ENCODE results near the gene SLC25A26.
"Not testable (repeated sequence)": the region's sequence is repeated elsewhere in the genome, so short reads cannot be mapped to it uniquely, and the experiment has no call there.

The SLC25A26 gene

DNA sequence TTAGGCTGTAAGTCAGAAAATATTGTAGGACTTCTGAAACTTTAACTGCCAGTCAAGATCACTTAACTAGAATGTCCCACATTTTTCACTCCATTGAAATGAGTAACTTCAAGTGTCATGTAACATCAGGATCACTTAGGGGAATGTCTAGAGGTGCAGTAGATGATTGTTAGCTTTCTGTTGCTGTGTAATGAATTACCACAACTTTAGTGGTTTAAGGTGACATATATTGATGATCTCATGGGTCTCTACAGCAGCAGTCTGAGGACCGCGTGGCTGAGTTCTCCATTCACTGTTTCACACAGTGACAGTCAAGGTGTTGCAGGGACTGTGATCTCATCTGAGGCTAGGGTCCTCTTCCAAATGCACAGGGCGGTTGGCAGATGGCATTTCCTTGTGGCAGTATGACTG lies 82.7 kb downstream of the SLC25A26 start:
- POLR2A ChIA-PET, result no interaction called here
- Histone ChIP-seq H3K9me3 (ENCODE audit: control extremely low read depth in 1 of 5, control insufficient read depth in 4 of 5, insufficient read depth in 2 of 5, low read depth in 1 of 5, low read length in 4 of 5) (peaks cover 0 to 2% (median 0%) of the 10 kb centered on the region in 5 experiments), H3K27me3 (replicated peaks in 2 of 5; ENCODE audit: control insufficient read depth in 4 of 5, insufficient read depth in 5 of 5, low read length in 4 of 5) (no peaks in the 10 kb centered on the region), H3K27ac (ENCODE audit: insufficient read depth in 1 of 2, low read depth in 1 of 2, low read length in 2 of 2, poor library complexity in 1 of 2, severe bottlenecking in 2 of 2) (no peak overlapping the region), H3K4me1 (ENCODE audit: control extremely low read depth in 1 of 4, control insufficient read depth in 4 of 4, insufficient read depth in 4 of 4, low read length in 3 of 4) (peaks cover 0 to 5% (median 0%) of the 10 kb centered on the region in 4 experiments), H3K4me3 (ENCODE audit: control insufficient read depth in 1 of 7, extremely low read depth in 1 of 7, insufficient read depth in 4 of 7, low read depth in 2 of 7, low read length in 6 of 7) (no peak overlapping the region), H3K36me3 (ENCODE audit: control insufficient read depth in 4 of 4, insufficient read depth in 4 of 4, low read length in 3 of 4) (peaks cover 0 to 2% (median 0%) of the 10 kb centered on the region in 4 experiments)
- CTCF ChIA-PET, result no interaction called here
- no peak for DNase-seq
- WGBS (ENCODE audit: insufficient coverage), result 100% methylated on average over 3 of the region's 3 CpGs

DNA sequence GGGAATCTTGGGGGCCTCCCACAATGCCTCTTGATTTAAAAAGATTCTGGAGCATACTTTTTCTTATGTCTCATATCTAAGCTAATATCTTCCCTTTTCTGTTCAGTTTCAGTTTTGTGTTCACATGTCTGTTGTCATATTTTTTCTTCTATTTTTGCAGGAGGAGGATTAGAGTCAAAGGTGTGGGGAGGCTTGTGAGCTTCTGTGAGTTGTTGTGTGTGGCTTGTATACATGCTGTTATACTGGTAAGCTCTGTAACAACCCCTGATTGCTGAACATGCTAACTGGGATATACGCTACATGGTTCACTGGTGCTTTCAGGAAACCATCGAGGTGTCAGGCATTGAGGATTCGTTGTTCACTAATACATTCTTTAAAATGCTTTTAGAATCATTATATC lies 83.5 kb downstream of the SLC25A26 start:
- no CpG with 5 or more reads among the region's 3 CpGs for WGBS (ENCODE audit: insufficient coverage)
- H3K27ac ChIP-seq (ENCODE audit: insufficient read depth in 1 of 2, low read depth in 1 of 2, low read length in 2 of 2, poor library complexity in 1 of 2, severe bottlenecking in 2 of 2), result no peak overlapping the region
- H3K27me3 ChIP-seq (replicated peaks in 2 of 5; ENCODE audit: control insufficient read depth in 4 of 5, insufficient read depth in 5 of 5, low read length in 4 of 5), result no peaks in the 10 kb centered on the region
- H3K4me3 ChIP-seq (ENCODE audit: control insufficient read depth in 1 of 7, extremely low read depth in 1 of 7, insufficient read depth in 4 of 7, low read depth in 2 of 7, low read length in 6 of 7), result no peak overlapping the region
- CTCF ChIA-PET, result no interaction called here
- POLR2A ChIA-PET, result no interaction called here
- H3K4me1 ChIP-seq (ENCODE audit: control extremely low read depth in 1 of 4, control insufficient read depth in 4 of 4, insufficient read depth in 4 of 4, low read length in 3 of 4), result peaks cover 0 to 5% (median 0%) of the 10 kb centered on the region in 4 experiments
- peaks cover 0 to 2% (median 0%) of the 10 kb centered on the region in 4 experiments for H3K36me3 ChIP-seq (ENCODE audit: control insufficient read depth in 4 of 4, insufficient read depth in 4 of 4, low read length in 3 of 4)
- DNase-seq, result no peak
- peaks cover 0 to 6% (median 0%) of the 10 kb centered on the region in 5 experiments for H3K9me3 ChIP-seq (ENCODE audit: control extremely low read depth in 1 of 5, control insufficient read depth in 4 of 5, insufficient read depth in 2 of 5, low read depth in 1 of 5, low read length in 4 of 5)

DNA sequence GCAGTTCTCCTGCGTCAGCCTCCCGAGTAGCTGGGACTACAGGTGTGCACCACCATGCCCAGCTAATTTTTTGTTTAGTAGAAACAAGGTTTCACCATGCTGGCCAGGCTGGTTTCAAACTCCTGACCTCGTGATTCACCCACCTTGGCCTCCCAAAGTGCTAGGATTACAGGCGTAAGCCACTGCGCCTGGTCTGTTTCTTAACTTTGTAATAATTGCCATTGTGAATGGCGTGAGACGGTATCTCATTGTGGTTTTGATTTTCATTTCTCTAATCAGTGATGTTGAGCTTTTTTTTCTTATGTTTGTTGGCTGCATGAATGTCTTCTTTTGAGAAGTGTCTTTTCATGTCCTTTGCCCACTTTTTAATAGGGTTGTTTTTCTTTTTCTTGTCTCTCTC lies 85.3 kb downstream of the SLC25A26 start:
- H3K27me3 ChIP-seq (replicated peaks in 2 of 5; ENCODE audit: control insufficient read depth in 4 of 5, insufficient read depth in 5 of 5, low read length in 4 of 5); H3K36me3 ChIP-seq (ENCODE audit: control insufficient read depth in 4 of 4, insufficient read depth in 4 of 4, low read length in 3 of 4); H3K27ac ChIP-seq (ENCODE audit: insufficient read depth in 1 of 2, low read depth in 1 of 2, low read length in 2 of 2, poor library complexity in 1 of 2, severe bottlenecking in 2 of 2); DNase-seq; CTCF ChIA-PET; H3K4me1 ChIP-seq (ENCODE audit: control extremely low read depth in 1 of 4, control insufficient read depth in 4 of 4, insufficient read depth in 4 of 4, low read length in 3 of 4); POLR2A ChIA-PET; H3K4me3 ChIP-seq (ENCODE audit: control insufficient read depth in 1 of 7, extremely low read depth in 1 of 7, insufficient read depth in 4 of 7, low read depth in 2 of 7, low read length in 6 of 7): not testable (repeated sequence)
- H3K9me3 ChIP-seq (ENCODE audit: control extremely low read depth in 1 of 5, control insufficient read depth in 4 of 5, insufficient read depth in 2 of 5, low read depth in 1 of 5, low read length in 4 of 5), result peaks cover 0 to 15% (median 0%) of the 10 kb centered on the region in 5 experiments
- 98% methylated on average over 5 of the region's 7 CpGs for WGBS (ENCODE audit: insufficient coverage)

- CTCF ChIA-PET; H3K4me3 ChIP-seq (ENCODE audit: control insufficient read depth in 1 of 7, extremely low read depth in 1 of 7, insufficient read depth in 4 of 7, low read depth in 2 of 7, low read length in 6 of 7); H3K27me3 ChIP-seq (replicated peaks in 2 of 5; ENCODE audit: control insufficient read depth in 4 of 5, insufficient read depth in 5 of 5, low read length in 4 of 5); DNase-seq; POLR2A ChIA-PET; H3K4me1 ChIP-seq (ENCODE audit: control extremely low read depth in 1 of 4, control insufficient read depth in 4 of 4, insufficient read depth in 4 of 4, low read length in 3 of 4); H3K36me3 ChIP-seq (ENCODE audit: control insufficient read depth in 4 of 4, insufficient read depth in 4 of 4, low read length in 3 of 4); H3K27ac ChIP-seq (ENCODE audit: insufficient read depth in 1 of 2, low read depth in 1 of 2, low read length in 2 of 2, poor library complexity in 1 of 2, severe bottlenecking in 2 of 2): not testable (repeated sequence)
- peaks cover 0 to 24% (median 3%) of the 10 kb centered on the region in 5 experiments for H3K9me3 ChIP-seq (ENCODE audit: control extremely low read depth in 1 of 5, control insufficient read depth in 4 of 5, insufficient read depth in 2 of 5, low read depth in 1 of 5, low read length in 4 of 5)
- 39% methylated on average over 2 of the region's 4 CpGs for WGBS (ENCODE audit: insufficient coverage)
Measured at GRCh38 chr3:66306991-66307390, 86.2 kb downstream of the SLC25A26 start.

- ChIA-PET CTCF (no interaction called here), POLR2A (no interaction called here)
- no peak for DNase-seq
Measured at GRCh38 chr3:66312039-66312438, 91.2 kb downstream of the SLC25A26 start.

DNA sequence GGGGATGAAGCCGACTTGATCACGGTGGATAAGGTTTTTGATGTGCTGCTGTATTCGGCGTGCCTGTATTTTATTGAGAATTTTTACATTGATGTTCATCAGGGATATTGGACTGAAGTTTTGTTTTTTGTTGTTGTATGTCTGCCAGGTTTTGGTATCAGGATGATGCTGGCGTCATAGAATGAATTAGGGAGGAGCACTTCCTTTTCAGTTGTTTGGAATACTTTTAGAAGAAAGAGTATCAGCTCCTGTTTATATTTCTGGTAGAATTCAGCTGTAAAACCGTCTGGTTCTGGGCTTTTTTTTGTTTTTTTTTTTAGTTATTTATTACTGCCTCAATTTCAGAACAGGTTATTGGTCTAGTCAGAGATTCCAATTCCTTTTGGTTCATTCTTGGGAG lies 93.7 kb downstream of the SLC25A26 start:
- H3K4me3 ChIP-seq (ENCODE audit: control insufficient read depth in 1 of 7, extremely low read depth in 1 of 7, insufficient read depth in 4 of 7, low read depth in 2 of 7, low read length in 6 of 7), result no peak overlapping the region
- ChIA-PET CTCF (no interaction called here), POLR2A (no interaction called here)
- peaks cover 1 to 46% (median 11%) of the 10 kb centered on the region in 5 experiments for H3K9me3 ChIP-seq (ENCODE audit: control extremely low read depth in 1 of 5, control insufficient read depth in 4 of 5, insufficient read depth in 2 of 5, low read depth in 1 of 5, low read length in 4 of 5)
- no peaks in the 10 kb centered on the region for H3K4me1 ChIP-seq (ENCODE audit: control extremely low read depth in 1 of 4, control insufficient read depth in 4 of 4, insufficient read depth in 4 of 4, low read length in 3 of 4)
- peaks cover 0 to 4% (median 0%) of the 10 kb centered on the region in 4 experiments for H3K36me3 ChIP-seq (ENCODE audit: control insufficient read depth in 4 of 4, insufficient read depth in 4 of 4, low read length in 3 of 4)
- no peaks in the 10 kb centered on the region for H3K27me3 ChIP-seq (replicated peaks in 2 of 5; ENCODE audit: control insufficient read depth in 4 of 5, insufficient read depth in 5 of 5, low read length in 4 of 5)
- no peak overlapping the region for H3K27ac ChIP-seq (ENCODE audit: insufficient read depth in 1 of 2, low read depth in 1 of 2, low read length in 2 of 2, poor library complexity in 1 of 2, severe bottlenecking in 2 of 2)
- 100% methylated on average over 4 of the region's 6 CpGs for WGBS (ENCODE audit: insufficient coverage)
- DNase-seq, result no peak

More at GRCh38 chr3:66312039-66312438, 91.2 kb downstream of the SLC25A26 start:
- peaks cover 0 to 4% (median 0%) of the 10 kb centered on the region in 4 experiments for H3K36me3 ChIP-seq (ENCODE audit: control insufficient read depth in 4 of 4, insufficient read depth in 4 of 4, low read length in 3 of 4)
- no peak overlapping the region for H3K27ac ChIP-seq (ENCODE audit: insufficient read depth in 1 of 2, low read depth in 1 of 2, low read length in 2 of 2, poor library complexity in 1 of 2, severe bottlenecking in 2 of 2)
- no peaks in the 10 kb centered on the region for H3K27me3 ChIP-seq (replicated peaks in 2 of 5; ENCODE audit: control insufficient read depth in 4 of 5, insufficient read depth in 5 of 5, low read length in 4 of 5)
- peaks cover 1 to 52% (median 11%) of the 10 kb centered on the region in 5 experiments for H3K9me3 ChIP-seq (ENCODE audit: control extremely low read depth in 1 of 5, control insufficient read depth in 4 of 5, insufficient read depth in 2 of 5, low read depth in 1 of 5, low read length in 4 of 5)
- WGBS (ENCODE audit: insufficient coverage), result 93% methylated on average over 2 of the region's 4 CpGs
- H3K4me1 ChIP-seq (ENCODE audit: control extremely low read depth in 1 of 4, control insufficient read depth in 4 of 4, insufficient read depth in 4 of 4, low read length in 3 of 4), result no peaks in the 10 kb centered on the region
- no peak overlapping the region for H3K4me3 ChIP-seq (ENCODE audit: control insufficient read depth in 1 of 7, extremely low read depth in 1 of 7, insufficient read depth in 4 of 7, low read depth in 2 of 7, low read length in 6 of 7)

- Histone ChIP-seq H3K4me1 (ENCODE audit: control extremely low read depth in 1 of 4, control insufficient read depth in 4 of 4, insufficient read depth in 4 of 4, low read length in 3 of 4) (peaks cover 0 to 14% (median 0%) of the 10 kb centered on the region in 4 experiments), H3K27me3 (replicated peaks in 2 of 5; ENCODE audit: control insufficient read depth in 4 of 5, insufficient read depth in 5 of 5, low read length in 4 of 5) (no peaks in the 10 kb centered on the region), H3K27ac (ENCODE audit: insufficient read depth in 1 of 2, low read depth in 1 of 2, low read length in 2 of 2, poor library complexity in 1 of 2, severe bottlenecking in 2 of 2) (no peak overlapping the region), H3K4me3 (ENCODE audit: control insufficient read depth in 1 of 7, extremely low read depth in 1 of 7, insufficient read depth in 4 of 7, low read depth in 2 of 7, low read length in 6 of 7) (no peak overlapping the region), H3K9me3 (ENCODE audit: control extremely low read depth in 1 of 5, control insufficient read depth in 4 of 5, insufficient read depth in 2 of 5, low read depth in 1 of 5, low read length in 4 of 5) (peaks cover under 1 to 22% (median 4%) of the 10 kb centered on the region in 5 experiments), H3K36me3 (ENCODE audit: control insufficient read depth in 4 of 4, insufficient read depth in 4 of 4, low read length in 3 of 4) (peaks cover 0 to 2% (median 0%) of the 10 kb centered on the region in 4 experiments)
- DNase-seq, result no peak
- ChIA-PET POLR2A (no interaction called here), CTCF (no interaction called here)
- WGBS (ENCODE audit: insufficient coverage), result 99% methylated on average over 6 of the region's 7 CpGs
Measured at GRCh38 chr3:66317750-66318376, 97.1 kb downstream of the SLC25A26 start.

Measured in common myeloid progenitor, CD34-positive (primary cell).